Osteocyte (in vitro differentiated cells): ENCODE results near the gene PRKAR1B. TPM values are rescaled to one million over a fixed set of nuclear protein-coding genes. Genes with fewer than 3 reads are reported as not detected.

Source experiments
- DNase-seq: peaks from one replicate; pipeline ENCODE4 v3.0.0; 2021; ENCODE audit warnings: mixed read lengths; ENCODE audit not compliant: unreplicated experiment; ENCODE audit errors: extremely low spot score
- H3K27ac Mint-ChIP-seq: one replicate; pipeline ENCODE4 v1.8.0; 2021; ENCODE audit warnings: mild to moderate bottlenecking, mixed read lengths; ENCODE audit not compliant: unreplicated experiment
- H3K27me3 Mint-ChIP-seq: one replicate; pipeline ENCODE4 v1.8.0; 2021; ENCODE audit warnings: mixed read lengths; ENCODE audit not compliant: unreplicated experiment
- H3K36me3 Mint-ChIP-seq: one replicate; pipeline ENCODE4 v1.8.0; 2021; ENCODE audit warnings: mixed read lengths; ENCODE audit not compliant: unreplicated experiment
- H3K4me1 Mint-ChIP-seq: one replicate; pipeline ENCODE4 v1.8.0; 2021; ENCODE audit warnings: mixed read lengths; ENCODE audit not compliant: unreplicated experiment
- H3K4me3 Mint-ChIP-seq: one replicate; pipeline ENCODE4 v1.8.0; 2021; ENCODE audit warnings: mild to moderate bottlenecking, moderate library complexity, mixed read lengths; ENCODE audit not compliant: unreplicated experiment
- H3K9me3 Mint-ChIP-seq: one replicate; pipeline ENCODE4 v1.8.0; 2021; ENCODE audit warnings: mixed read lengths; ENCODE audit not compliant: unreplicated experiment
- CTCF ChIP-seq: fragments of 200-600 bp; sonication (generic); IDR thresholded peaks from 2 replicates; pipeline ENCODE4 v1.5.0; 2021; ENCODE audit warnings: antibody characterized with exemption, mild to moderate bottlenecking, moderate library complexity
- total RNA-seq: library from RNA; stranded (reverse); gene quantifications from 2 replicates; pipeline ENCODE4 v1.2.1, GENCODE V29; 2021

The PRKAR1B gene
- total RNA-seq, 1 donor from 2014 or later, result 12.0 TPM

GRCh38 chr7:561631-562373 lies 165.3 kb downstream of the PRKAR1B start:
- no peak for DNase-seq
- H3K27me3 Mint-ChIP-seq, result no peaks in the 10 kb centered on the region
- no peak overlapping the region for H3K27ac Mint-ChIP-seq
- H3K36me3 Mint-ChIP-seq, result no peaks in the 10 kb centered on the region
- H3K4me3 Mint-ChIP-seq, result no peak overlapping the region
- TF ChIP-seq CTCF, result no peak
- H3K9me3 Mint-ChIP-seq, result no peaks in the 10 kb centered on the region
- H3K4me1 Mint-ChIP-seq, result peaks cover 4% of the 10 kb centered on the region

GRCh38 chr7:560966-561630 lies 166.0 kb downstream of the PRKAR1B start:
- no peaks in the 10 kb centered on the region for H3K27me3 Mint-ChIP-seq
- DNase-seq, result no peak
- H3K36me3 Mint-ChIP-seq, result no peaks in the 10 kb centered on the region
- no peak overlapping the region for H3K27ac Mint-ChIP-seq
- H3K4me1 Mint-ChIP-seq, result peaks cover 4% of the 10 kb centered on the region
- no peaks in the 10 kb centered on the region for H3K9me3 Mint-ChIP-seq
- no peak for TF ChIP-seq CTCF
- no peak overlapping the region for H3K4me3 Mint-ChIP-seq

- no peak for TF ChIP-seq CTCF
- Mint-ChIP-seq H3K9me3 (no peaks in the 10 kb centered on the region), H3K4me1 (peaks cover 4% of the 10 kb centered on the region), H3K36me3 (no peaks in the 10 kb centered on the region), H3K27me3 (no peaks in the 10 kb centered on the region), H3K27ac (no peak overlapping the region), H3K4me3 (no peak overlapping the region)
- DNase-seq, result no peak
Measured at GRCh38 chr7:559396-559705, 167.7 kb downstream of the PRKAR1B start.

GRCh38 chr7:557558-557881 lies 169.6 kb downstream of the PRKAR1B start:
- DNase-seq, result no peak
- TF ChIP-seq CTCF, result no peak
- Mint-ChIP-seq H3K27me3 (no peaks in the 10 kb centered on the region), H3K4me3 (no peak overlapping the region), H3K4me1 (peaks cover 1% of the 10 kb centered on the region), H3K27ac (no peak overlapping the region), H3K36me3 (no peaks in the 10 kb centered on the region), H3K9me3 (no peaks in the 10 kb centered on the region)

- Mint-ChIP-seq H3K36me3 (no peaks in the 10 kb centered on the region), H3K9me3 (no peaks in the 10 kb centered on the region)
- DNase-seq, result no peak
Measured at GRCh38 chr7:556837-557557, 170.1 kb downstream of the PRKAR1B start.

More at GRCh38 chr7:556837-557557, 170.1 kb downstream of the PRKAR1B start:
- TF ChIP-seq CTCF, result no peak
- Mint-ChIP-seq H3K27ac (no peak overlapping the region), H3K4me3 (no peak overlapping the region), H3K27me3 (no peaks in the 10 kb centered on the region), H3K4me1 (no peaks in the 10 kb centered on the region)
